ENCODE data around the gene MAOB. TPM values are rescaled to one million over a fixed set of nuclear protein-coding genes. Genes with fewer than 3 reads are reported as not detected.

MAOB gene
- total RNA-seq, 4 donors from 2014 or later, result 1.9 to 4.5 (median 2.1) TPM

DNA sequence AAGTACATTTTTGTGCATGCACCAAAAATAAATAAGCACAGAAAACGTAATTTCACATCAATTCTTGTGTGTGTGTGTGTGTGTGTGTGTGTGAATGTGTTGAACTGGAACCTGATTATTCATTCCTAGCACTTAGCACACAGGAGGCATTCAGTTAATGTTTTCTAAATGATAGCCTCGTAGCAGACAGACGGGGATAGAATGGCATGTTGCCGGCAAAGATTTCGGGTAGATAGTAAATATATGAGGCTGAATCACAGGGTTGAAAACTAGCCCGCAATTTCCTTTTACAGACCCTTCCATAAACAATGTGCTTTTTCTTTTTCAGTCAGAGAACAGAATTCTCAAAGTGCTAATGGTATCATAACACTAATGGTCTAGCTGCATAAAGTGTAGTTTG, 13.5 kb downstream of the MAOB start:
- no peak overlapping the region for H3K27ac ChIP-seq
- H3K9me3 ChIP-seq, result no peaks in the 10 kb centered on the region
- TF ChIP-seq EP300 (IDR thresholded peaks at IDR 0.05), result no peak
- H3K36me3 ChIP-seq, result no peaks in the 10 kb centered on the region
- no peak for DNase-seq (ENCODE audit: low spot score in 2 of 2)
- H3K4me3 ChIP-seq, result no peak overlapping the region
- 55% methylated on average over 6 of the region's 6 CpGs for WGBS
- H3K4me1 ChIP-seq, result no peaks in the 10 kb centered on the region
- no peaks in the 10 kb centered on the region for H3K27me3 ChIP-seq

DNA sequence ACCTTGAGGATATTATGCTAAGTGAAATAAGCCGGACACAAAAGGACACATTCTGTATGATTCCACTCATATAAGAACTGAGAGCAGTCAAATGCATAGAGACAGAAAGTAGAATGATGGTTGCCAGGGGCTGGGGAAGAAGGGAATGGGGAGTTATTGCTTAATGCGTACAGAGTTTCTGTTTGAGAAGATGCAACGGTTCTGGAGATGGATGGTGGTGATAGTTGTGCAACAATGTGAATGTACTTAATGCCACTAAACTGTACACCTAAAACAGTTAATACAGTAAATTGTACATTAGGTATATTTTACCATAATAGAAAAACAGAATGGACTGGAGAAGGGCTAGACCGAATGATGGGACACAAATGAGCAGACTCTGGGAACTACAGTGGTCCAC, 15.8 kb downstream of the MAOB start:
- TF ChIP-seq POLR2AphosphoS5 (IDR thresholded peaks at IDR 0.05), result no peak
- TF ChIP-seq, protein P1, sequence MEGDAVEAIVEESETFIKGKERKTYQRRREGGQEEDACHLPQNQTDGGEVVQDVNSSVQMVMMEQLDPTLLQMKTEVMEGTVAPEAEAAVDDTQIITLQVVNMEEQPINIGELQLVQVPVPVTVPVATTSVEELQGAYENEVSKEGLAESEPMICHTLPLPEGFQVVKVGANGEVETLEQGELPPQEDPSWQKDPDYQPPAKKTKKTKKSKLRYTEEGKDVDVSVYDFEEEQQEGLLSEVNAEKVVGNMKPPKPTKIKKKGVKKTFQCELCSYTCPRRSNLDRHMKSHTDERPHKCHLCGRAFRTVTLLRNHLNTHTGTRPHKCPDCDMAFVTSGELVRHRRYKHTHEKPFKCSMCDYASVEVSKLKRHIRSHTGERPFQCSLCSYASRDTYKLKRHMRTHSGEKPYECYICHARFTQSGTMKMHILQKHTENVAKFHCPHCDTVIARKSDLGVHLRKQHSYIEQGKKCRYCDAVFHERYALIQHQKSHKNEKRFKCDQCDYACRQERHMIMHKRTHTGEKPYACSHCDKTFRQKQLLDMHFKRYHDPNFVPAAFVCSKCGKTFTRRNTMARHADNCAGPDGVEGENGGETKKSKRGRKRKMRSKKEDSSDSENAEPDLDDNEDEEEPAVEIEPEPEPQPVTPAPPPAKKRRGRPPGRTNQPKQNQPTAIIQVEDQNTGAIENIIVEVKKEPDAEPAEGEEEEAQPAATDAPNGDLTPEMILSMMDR (IDR thresholded peaks at IDR 0.05), result no peak
- no peak for TF ChIP-seq POLR2A (IDR thresholded peaks at IDR 0.05)
- TF ChIP-seq EP300 (IDR thresholded peaks at IDR 0.05), result no peak
- no peak for DNase-seq (ENCODE audit: low spot score in 2 of 2)
- Histone ChIP-seq H3K9me3 (no peaks in the 10 kb centered on the region), H3K27me3 (no peaks in the 10 kb centered on the region), H3K4me3 (no peak overlapping the region), H3K4me1 (no peaks in the 10 kb centered on the region), H3K36me3 (no peaks in the 10 kb centered on the region), H3K27ac (no peak overlapping the region)
- 85% methylated on average over 4 of the region's 4 CpGs for WGBS

DNA sequence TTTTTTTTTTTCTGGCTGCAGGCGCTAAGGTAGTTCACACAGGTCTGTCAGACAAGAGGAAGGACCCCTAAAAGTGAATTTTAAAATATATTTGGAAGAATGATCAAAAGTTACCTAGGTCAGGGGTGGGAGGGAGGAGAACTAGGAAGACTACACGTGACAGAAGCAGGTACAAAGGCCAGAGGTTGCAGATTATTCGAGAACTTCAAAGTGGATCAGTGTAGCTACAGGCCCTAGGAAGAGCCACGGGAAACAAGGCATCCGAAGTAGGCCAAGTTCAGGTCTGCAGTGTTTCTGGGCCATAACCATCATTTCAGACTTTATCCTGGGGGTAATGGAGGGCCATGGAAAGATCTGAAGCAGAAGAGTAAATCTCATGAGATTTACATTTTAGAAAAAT, 16.5 kb downstream of the MAOB start:
- Histone ChIP-seq H3K27me3 (no peaks in the 10 kb centered on the region), H3K27ac (no peak overlapping the region), H3K9me3 (no peaks in the 10 kb centered on the region), H3K36me3 (no peaks in the 10 kb centered on the region), H3K4me1 (no peaks in the 10 kb centered on the region), H3K4me3 (no peak overlapping the region)
- DNase-seq (ENCODE audit: low spot score in 2 of 2), result no peak
- 73% methylated on average over 5 of the region's 5 CpGs for WGBS
- TF ChIP-seq POLR2A (IDR thresholded peaks at IDR 0.05) (no peak), POLR2AphosphoS5 (IDR thresholded peaks at IDR 0.05) (no peak), EP300 (IDR thresholded peaks at IDR 0.05) (no peak)
- TF ChIP-seq, protein P1 (IDR thresholded peaks at IDR 0.05), result no peak

DNA sequence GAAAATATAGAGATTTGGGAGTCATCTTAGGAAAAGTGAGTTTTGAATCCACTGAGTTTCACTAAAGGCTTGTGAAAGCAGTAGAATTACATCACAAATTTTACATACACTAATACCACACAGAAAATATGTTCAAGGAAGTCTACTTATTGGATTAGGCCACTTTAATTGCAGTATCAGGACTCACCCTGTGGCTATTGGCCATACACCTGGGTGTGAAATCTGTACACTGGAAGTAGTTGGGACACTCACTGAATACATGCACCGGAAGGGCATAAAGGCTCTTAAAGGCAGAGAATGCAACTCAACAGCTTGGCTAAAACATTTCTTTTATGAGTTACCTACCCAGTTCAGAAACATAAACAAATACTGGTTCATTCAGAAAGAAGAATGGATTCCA, 19.8 kb downstream of the MAOB start:
- TF ChIP-seq, protein P1 (IDR thresholded peaks at IDR 0.05), result no peak
- no peak for TF ChIP-seq POLR2A (IDR thresholded peaks at IDR 0.05)
- TF ChIP-seq POLR2AphosphoS5 (IDR thresholded peaks at IDR 0.05), result no peak
- TF ChIP-seq EP300 (IDR thresholded peaks at IDR 0.05), result no peak
- H3K27me3 ChIP-seq, result no peaks in the 10 kb centered on the region
- H3K4me3 ChIP-seq, result no peak overlapping the region
- H3K36me3 ChIP-seq, result no peaks in the 10 kb centered on the region
- no peak overlapping the region for H3K27ac ChIP-seq
- DNase-seq (ENCODE audit: low spot score in 2 of 2), result no peak
- H3K9me3 ChIP-seq, result no peaks in the 10 kb centered on the region
- 80% methylated on average over 1 of the region's 1 CpG for WGBS
- peaks cover 4% of the 10 kb centered on the region for H3K4me1 ChIP-seq

DNA sequence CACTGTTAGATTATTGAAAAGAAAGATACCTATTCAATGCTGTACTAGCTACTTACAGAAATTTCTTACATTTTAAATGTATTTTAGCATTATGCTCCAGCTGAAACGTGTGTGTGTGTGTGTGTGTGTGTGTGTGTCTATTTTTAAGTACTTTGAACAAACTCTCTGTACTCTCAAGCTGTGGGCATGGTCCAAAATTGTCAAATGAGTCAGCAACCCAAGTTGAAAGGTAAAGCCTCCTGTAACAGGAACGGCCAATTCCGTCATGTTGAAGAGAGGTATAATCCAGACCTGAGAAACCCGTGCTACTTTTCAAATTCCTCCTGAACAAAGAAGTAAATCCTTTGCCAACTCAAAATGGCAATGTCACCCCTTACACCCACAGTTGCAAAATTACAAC, 20.5 kb downstream of the MAOB start:
- no peak overlapping the region for H3K27ac ChIP-seq
- H3K4me3 ChIP-seq, result no peak overlapping the region
- no peaks in the 10 kb centered on the region for H3K27me3 ChIP-seq
- TF ChIP-seq, protein P1 (IDR thresholded peaks at IDR 0.05), result no peak
- TF ChIP-seq EP300 (IDR thresholded peaks at IDR 0.05) (no peak), POLR2AphosphoS5 (IDR thresholded peaks at IDR 0.05) (no peak), POLR2A (IDR thresholded peaks at IDR 0.05) (no peak)
- no peaks in the 10 kb centered on the region for H3K9me3 ChIP-seq
- 45% methylated on average over 4 of the region's 4 CpGs for WGBS
- DNase-seq (ENCODE audit: low spot score in 2 of 2), result no peak
- H3K4me1 ChIP-seq, result peaks cover 4% of the 10 kb centered on the region
- H3K36me3 ChIP-seq, result no peaks in the 10 kb centered on the region
